ENCODE measurements around the gene SFXN5. TPM values are rescaled to one million over a fixed set of nuclear protein-coding genes. Genes with fewer than 3 reads are reported as not detected.

Gene SFXN5
- total and polyA plus RNA-seq, 2 of the 4 experiments (the other 2 are of a cell fraction): 8.6 to 17.0 TPM

DNA sequence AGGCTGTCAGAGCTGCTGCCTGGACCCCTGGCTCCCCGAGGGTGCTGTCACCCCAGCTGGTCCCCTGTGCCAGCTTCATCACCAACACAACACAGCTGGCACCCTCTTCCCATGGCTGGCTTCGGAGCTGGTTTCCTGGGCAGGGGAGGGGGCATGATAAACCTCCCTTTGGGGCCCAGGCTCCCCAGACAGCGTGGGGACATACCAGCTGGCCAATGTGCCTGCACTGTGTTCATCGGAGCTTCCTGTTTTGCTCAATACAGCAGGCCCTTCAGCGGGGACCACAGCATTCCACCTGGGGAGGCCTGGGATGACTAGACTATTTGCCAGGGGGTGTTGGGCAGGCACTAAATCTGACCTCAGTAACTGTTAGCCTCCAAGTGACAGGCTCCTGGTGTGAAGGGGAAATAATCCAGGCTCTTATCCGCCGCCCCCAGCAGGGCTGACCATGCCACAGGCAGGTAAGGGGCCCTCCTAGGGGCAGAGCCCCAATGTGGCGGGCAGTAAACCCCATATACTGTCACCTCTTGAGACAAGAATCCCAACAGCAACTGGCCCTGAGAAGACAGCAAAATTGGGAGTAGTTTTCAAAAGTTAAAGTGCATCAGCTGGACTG, 109.6 kb downstream of the SFXN5 start:
- H2AFZ ChIP-seq (replicated peaks; ENCODE audit: low read length, poor library complexity): no peak overlapping the region
- H4K8ac ChIP-seq (ENCODE audit: low read depth in 2 of 2, low read length in 2 of 2): no peak overlapping the region
- H3K36me3 ChIP-seq (ENCODE audit: control insufficient read depth, insufficient read depth, low read length): 0 out of 2 replicates have a peak, but pooled peaks cover 3% of the 10 kb centered on the region
- H3K27ac ChIP-seq (ENCODE audit: insufficient read depth, low read length): no peak overlapping the region
- H2AK9ac ChIP-seq (replicated peaks; ENCODE audit: low read depth, low read length, poor library complexity): no peak overlapping the region
- H4K91ac ChIP-seq (ENCODE audit: insufficient read depth, low read depth, low read length): no peak overlapping the region
- no peak overlapping the region for H3K4me3 ChIP-seq (ENCODE audit: insufficient read depth, low read depth, low read length)
- DNase-seq (no peak), ATAC-seq (ENCODE audit: low read depth) (no peak)
- no peak overlapping the region for H3K4ac ChIP-seq (ENCODE audit: low read depth, low read length)
- ChIA-PET POLR2A (ENCODE audit: unreplicated experiment) (no interaction called here), CTCF (interaction anchor here (0.6 to 0.7 kb wide), 2 partner anchors 12 to 166 kb away, joined by 3 read pairs; no protein-coding TSS in a partner anchor)
- WGBS, 2 experiments (ENCODE audit: extremely low coverage in 2 of 2, insufficient read length in 1 of 2): 100% methylated on average over 1 of the region's 8 CpGs; no CpG with 5 or more reads in 1 of the 2 experiments
- no peak overlapping the region for H4K5ac ChIP-seq (ENCODE audit: low read depth, low read length)
- H3K79me1 ChIP-seq (ENCODE audit: low read depth in 1 of 2, low read length in 2 of 2): no peaks in the 10 kb centered on the region
- no peaks in the 10 kb centered on the region for H3K9me3 ChIP-seq (ENCODE audit: control insufficient read depth, insufficient read depth, low read length)
- no peak overlapping the region for H2BK20ac ChIP-seq (ENCODE audit: low read depth, low read length)
- dilution Hi-C loops (cut with HindIII; ENCODE audit: low sequenced_read_pairs, unreplicated experiment) (no loop called here), in situ Hi-C loops (cut with MboI; ENCODE audit: low sequenced_read_pairs) (no loop called here), intact Hi-C loops (cut with micrococcal nuclease) (no loop called here)
- H3K56ac ChIP-seq (ENCODE audit: extremely low read depth, insufficient read depth, low read length): no peak overlapping the region
- H3K23ac ChIP-seq (ENCODE audit: low read depth, low read length): no peak overlapping the region
- H3K4me1 ChIP-seq (ENCODE audit: control insufficient read depth, insufficient read depth, low read length): no peaks in the 10 kb centered on the region
- TF ChIP-seq RCOR1 (IDR thresholded peaks at IDR 0.05; ENCODE audit: insufficient replicate concordance, low read length) (no peak), POLR2A (IDR thresholded peaks at IDR 0.05; ENCODE audit: low read depth, low read length) (no peak), FOS (IDR thresholded peaks at IDR 0.05; ENCODE audit: low read depth, low read length) (no peak), MXI1 (IDR thresholded peaks at IDR 0.05; ENCODE audit: borderline replicate concordance, low read depth, low read length) (no peak), RFX5 (IDR thresholded peaks at IDR 0.05; ENCODE audit: low read depth, low read length) (no peak), MAFK (IDR thresholded peaks at IDR 0.05; ENCODE audit: low read depth, low read length) (no peak), CHD1 (IDR thresholded peaks at IDR 0.05; ENCODE audit: low read depth, low read length) (no peak), BHLHE40 (IDR thresholded peaks at IDR 0.05; ENCODE audit: low read depth, low read length) (no peak), SMC3 (IDR thresholded peaks at IDR 0.05; ENCODE audit: low read depth, low read length) (no peak), NFE2L2 (IDR thresholded peaks at IDR 0.05; ENCODE audit: low read depth, low read length) (no peak), CEBPB (IDR thresholded peaks at IDR 0.05; ENCODE audit: low read depth, low read length) (no peak), MAZ (IDR thresholded peaks at IDR 0.05; ENCODE audit: borderline replicate concordance, low read depth, low read length) (no peak), RAD21 (IDR thresholded peaks at IDR 0.05; ENCODE audit: low read length) (no peak)
- TF ChIP-seq, protein P1, sequence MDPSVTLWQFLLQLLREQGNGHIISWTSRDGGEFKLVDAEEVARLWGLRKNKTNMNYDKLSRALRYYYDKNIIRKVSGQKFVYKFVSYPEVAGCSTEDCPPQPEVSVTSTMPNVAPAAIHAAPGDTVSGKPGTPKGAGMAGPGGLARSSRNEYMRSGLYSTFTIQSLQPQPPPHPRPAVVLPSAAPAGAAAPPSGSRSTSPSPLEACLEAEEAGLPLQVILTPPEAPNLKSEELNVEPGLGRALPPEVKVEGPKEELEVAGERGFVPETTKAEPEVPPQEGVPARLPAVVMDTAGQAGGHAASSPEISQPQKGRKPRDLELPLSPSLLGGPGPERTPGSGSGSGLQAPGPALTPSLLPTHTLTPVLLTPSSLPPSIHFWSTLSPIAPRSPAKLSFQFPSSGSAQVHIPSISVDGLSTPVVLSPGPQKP (IDR thresholded peaks at IDR 0.05; ENCODE audit: borderline replicate concordance, low read depth, low read length): no peak
- TF ChIP-seq, protein P2, sequence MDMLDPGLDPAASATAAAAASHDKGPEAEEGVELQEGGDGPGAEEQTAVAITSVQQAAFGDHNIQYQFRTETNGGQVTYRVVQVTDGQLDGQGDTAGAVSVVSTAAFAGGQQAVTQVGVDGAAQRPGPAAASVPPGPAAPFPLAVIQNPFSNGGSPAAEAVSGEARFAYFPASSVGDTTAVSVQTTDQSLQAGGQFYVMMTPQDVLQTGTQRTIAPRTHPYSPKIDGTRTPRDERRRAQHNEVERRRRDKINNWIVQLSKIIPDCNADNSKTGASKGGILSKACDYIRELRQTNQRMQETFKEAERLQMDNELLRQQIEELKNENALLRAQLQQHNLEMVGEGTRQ (IDR thresholded peaks at IDR 0.05; ENCODE audit: low read depth, low read length): no peak
- TF ChIP-seq, protein P3, sequence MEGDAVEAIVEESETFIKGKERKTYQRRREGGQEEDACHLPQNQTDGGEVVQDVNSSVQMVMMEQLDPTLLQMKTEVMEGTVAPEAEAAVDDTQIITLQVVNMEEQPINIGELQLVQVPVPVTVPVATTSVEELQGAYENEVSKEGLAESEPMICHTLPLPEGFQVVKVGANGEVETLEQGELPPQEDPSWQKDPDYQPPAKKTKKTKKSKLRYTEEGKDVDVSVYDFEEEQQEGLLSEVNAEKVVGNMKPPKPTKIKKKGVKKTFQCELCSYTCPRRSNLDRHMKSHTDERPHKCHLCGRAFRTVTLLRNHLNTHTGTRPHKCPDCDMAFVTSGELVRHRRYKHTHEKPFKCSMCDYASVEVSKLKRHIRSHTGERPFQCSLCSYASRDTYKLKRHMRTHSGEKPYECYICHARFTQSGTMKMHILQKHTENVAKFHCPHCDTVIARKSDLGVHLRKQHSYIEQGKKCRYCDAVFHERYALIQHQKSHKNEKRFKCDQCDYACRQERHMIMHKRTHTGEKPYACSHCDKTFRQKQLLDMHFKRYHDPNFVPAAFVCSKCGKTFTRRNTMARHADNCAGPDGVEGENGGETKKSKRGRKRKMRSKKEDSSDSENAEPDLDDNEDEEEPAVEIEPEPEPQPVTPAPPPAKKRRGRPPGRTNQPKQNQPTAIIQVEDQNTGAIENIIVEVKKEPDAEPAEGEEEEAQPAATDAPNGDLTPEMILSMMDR (conservative IDR thresholded peaks at IDR 0.05; ENCODE audit: low read depth, low read length): no peak
- H2BK5ac ChIP-seq (ENCODE audit: low read depth, low read length, poor library complexity, severe bottlenecking): no peak overlapping the region
- no TSS peak for BruUV-seq (replicated peaks)
- H3K9me1 ChIP-seq (ENCODE audit: insufficient read depth, low read length): peaks cover 7% of the 10 kb centered on the region; the same call in 1 of the 2 replicates
- H4K20me1 ChIP-seq (ENCODE audit: insufficient read depth, low read length): no peaks in the 10 kb centered on the region
- no peak overlapping the region for H3K4me2 ChIP-seq (ENCODE audit: low read depth, low read length)
- H2AK5ac ChIP-seq (ENCODE audit: low read depth, low read length): no peak overlapping the region
- no peak overlapping the region for H2BK120ac ChIP-seq (ENCODE audit: low read depth, low read length)
- no peak overlapping the region for H3K14ac ChIP-seq (replicated peaks; ENCODE audit: low read depth, low read length)
- H3K9ac ChIP-seq (ENCODE audit: low read depth, low read length): no peak overlapping the region
- H2BK15ac ChIP-seq (ENCODE audit: low read depth, low read length): no peak overlapping the region
- H3K27me3 ChIP-seq (ENCODE audit: control insufficient read depth, insufficient read depth, low read length): no peaks in the 10 kb centered on the region
- no peak overlapping the region for H3K18ac ChIP-seq (ENCODE audit: low read depth, low read length)

All from IMR-90 (cell line).